Measurements from ENCODE around the gene SLCO1A2. TPM values are rescaled to one million over a fixed set of nuclear protein-coding genes. Genes with fewer than 3 reads are reported as not detected.

SLCO1A2 gene
- total RNA-seq, 1 donor from 2014 or later, result 2.4 TPM

GRCh38 chr12:21223930-21224329 lies 110.8 kb downstream of the SLCO1A2 start:
- Mint-ChIP-seq H3K36me3 (ENCODE audit: unreplicated experiment) (no peaks in the 10 kb centered on the region), H3K27ac (ENCODE audit: unreplicated experiment) (no peak overlapping the region), H3K9me3 (ENCODE audit: unreplicated experiment) (no peaks in the 10 kb centered on the region), H3K27me3 (ENCODE audit: unreplicated experiment) (no peaks in the 10 kb centered on the region), H3K4me3 (ENCODE audit: unreplicated experiment) (no peak overlapping the region), H3K4me1 (ENCODE audit: unreplicated experiment) (no peaks in the 10 kb centered on the region)
- no peak for TF ChIP-seq CTCF (IDR thresholded peaks at IDR 0.05)
- DNase-seq (ENCODE audit: extremely low spot score, unreplicated experiment), result no peak

- Mint-ChIP-seq H3K4me1 (ENCODE audit: unreplicated experiment) (no peaks in the 10 kb centered on the region), H3K27ac (ENCODE audit: unreplicated experiment) (no peak overlapping the region)
These were observed 112.9 kb downstream of the SLCO1A2 start for GRCh38 chr12:21221778-21222177.

GRCh38 chr12:21221072-21221471 lies 113.6 kb downstream of the SLCO1A2 start:
- H3K9me3 Mint-ChIP-seq (ENCODE audit: unreplicated experiment), result no peaks in the 10 kb centered on the region
- TF ChIP-seq CTCF (IDR thresholded peaks at IDR 0.05), result no peak
- DNase-seq (ENCODE audit: extremely low spot score, unreplicated experiment), result no peak
- H3K27me3 Mint-ChIP-seq (ENCODE audit: unreplicated experiment), result no peaks in the 10 kb centered on the region
- H3K27ac Mint-ChIP-seq (ENCODE audit: unreplicated experiment), result no peak overlapping the region
- no peaks in the 10 kb centered on the region for H3K4me1 Mint-ChIP-seq (ENCODE audit: unreplicated experiment)
- H3K4me3 Mint-ChIP-seq (ENCODE audit: unreplicated experiment), result no peak overlapping the region
- H3K36me3 Mint-ChIP-seq (ENCODE audit: unreplicated experiment), result no peaks in the 10 kb centered on the region

More at GRCh38 chr12:21221778-21222177, 112.9 kb downstream of the SLCO1A2 start:
- Mint-ChIP-seq H3K4me3 (ENCODE audit: unreplicated experiment) (no peak overlapping the region), H3K9me3 (ENCODE audit: unreplicated experiment) (no peaks in the 10 kb centered on the region), H3K36me3 (ENCODE audit: unreplicated experiment) (no peaks in the 10 kb centered on the region), H3K27me3 (ENCODE audit: unreplicated experiment) (no peaks in the 10 kb centered on the region)
- no peak for TF ChIP-seq CTCF (IDR thresholded peaks at IDR 0.05)
- no peak for DNase-seq (ENCODE audit: extremely low spot score, unreplicated experiment)

GRCh38 chr12:21220266-21220665 lies 114.5 kb downstream of the SLCO1A2 start:
- Mint-ChIP-seq H3K27me3 (ENCODE audit: unreplicated experiment) (no peaks in the 10 kb centered on the region), H3K9me3 (ENCODE audit: unreplicated experiment) (no peaks in the 10 kb centered on the region), H3K4me3 (ENCODE audit: unreplicated experiment) (no peak overlapping the region), H3K27ac (ENCODE audit: unreplicated experiment) (no peak overlapping the region), H3K36me3 (ENCODE audit: unreplicated experiment) (no peaks in the 10 kb centered on the region), H3K4me1 (ENCODE audit: unreplicated experiment) (peaks cover 3% of the 10 kb centered on the region)
- no peak for TF ChIP-seq CTCF (IDR thresholded peaks at IDR 0.05)
- no peak for DNase-seq (ENCODE audit: extremely low spot score, unreplicated experiment)

GRCh38 chr12:21219206-21219605 lies 115.5 kb downstream of the SLCO1A2 start:
- Mint-ChIP-seq H3K4me1 (ENCODE audit: unreplicated experiment) (peaks cover 3% of the 10 kb centered on the region), H3K27me3 (ENCODE audit: unreplicated experiment) (no peaks in the 10 kb centered on the region), H3K9me3 (ENCODE audit: unreplicated experiment) (no peaks in the 10 kb centered on the region), H3K27ac (ENCODE audit: unreplicated experiment) (no peak overlapping the region), H3K4me3 (ENCODE audit: unreplicated experiment) (no peak overlapping the region), H3K36me3 (ENCODE audit: unreplicated experiment) (no peaks in the 10 kb centered on the region)
- TF ChIP-seq CTCF (IDR thresholded peaks at IDR 0.05), result no peak
- no peak for DNase-seq (ENCODE audit: extremely low spot score, unreplicated experiment)

Other genes starting within 250 kb of the SLCO1A2 start
- gene SLCO1B1, start 203.7 kb downstream of the SLCO1A2 start, total RNA-seq, result not detected in 2 replicates
- gene IAPP, start 38.0 kb upstream of the SLCO1A2 start, total RNA-seq, result not detected in 2 replicates
- 15.3 and 16.9 TPM in 2 replicates for gene PYROXD1, start 102.7 kb upstream of the SLCO1A2 start, total RNA-seq
- gene RECQL, start 166.7 kb upstream of the SLCO1A2 start, total RNA-seq, result 40.7 and 43.4 TPM in 2 replicates
- gene GOLT1B, start 166.9 kb upstream of the SLCO1A2 start, total RNA-seq, result 56.9 and 65.4 TPM in 2 replicates
- gene SPX, start 191.4 kb upstream of the SLCO1A2 start, total RNA-seq, result 9.4 and 11.6 TPM in 2 replicates